C4-2B (cell line): Measurements from ENCODE around the gene RPL27A.

Experiments used
- ZFX ChIP-seq: fragments of 450-650 bp; IDR thresholded peaks from 2 replicates; pipeline ENCODE4 v1.6.1; 2017
- TF ChIP-seq, protein P1 (sequence below): fragments of 450-650 bp; conservative IDR thresholded peaks from 2 replicates; pipeline ENCODE4 v1.5.1; 2017; ENCODE audit warnings: mild to moderate bottlenecking

DNA sequence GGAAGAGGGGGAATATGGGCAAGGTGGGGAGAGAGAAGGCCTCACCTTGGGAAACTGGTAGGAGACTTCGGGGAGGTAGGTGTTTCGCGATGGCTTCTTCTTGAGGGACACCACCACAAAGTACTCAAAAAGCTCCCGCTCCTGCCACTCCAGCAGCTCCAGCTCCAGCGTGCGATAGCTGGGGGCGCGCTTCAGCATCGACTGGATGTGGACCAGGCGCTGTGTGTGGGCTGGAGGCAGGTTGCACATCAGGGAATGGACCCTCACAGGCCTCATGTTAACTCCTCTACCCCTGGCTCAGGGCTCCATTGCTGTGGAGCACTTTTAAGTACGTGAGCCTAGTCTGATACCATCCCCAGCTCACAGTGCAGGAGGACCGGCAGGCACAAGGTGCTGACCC lies 29.9 kb downstream of the RPL27A start:
- TF ChIP-seq, protein P1, sequence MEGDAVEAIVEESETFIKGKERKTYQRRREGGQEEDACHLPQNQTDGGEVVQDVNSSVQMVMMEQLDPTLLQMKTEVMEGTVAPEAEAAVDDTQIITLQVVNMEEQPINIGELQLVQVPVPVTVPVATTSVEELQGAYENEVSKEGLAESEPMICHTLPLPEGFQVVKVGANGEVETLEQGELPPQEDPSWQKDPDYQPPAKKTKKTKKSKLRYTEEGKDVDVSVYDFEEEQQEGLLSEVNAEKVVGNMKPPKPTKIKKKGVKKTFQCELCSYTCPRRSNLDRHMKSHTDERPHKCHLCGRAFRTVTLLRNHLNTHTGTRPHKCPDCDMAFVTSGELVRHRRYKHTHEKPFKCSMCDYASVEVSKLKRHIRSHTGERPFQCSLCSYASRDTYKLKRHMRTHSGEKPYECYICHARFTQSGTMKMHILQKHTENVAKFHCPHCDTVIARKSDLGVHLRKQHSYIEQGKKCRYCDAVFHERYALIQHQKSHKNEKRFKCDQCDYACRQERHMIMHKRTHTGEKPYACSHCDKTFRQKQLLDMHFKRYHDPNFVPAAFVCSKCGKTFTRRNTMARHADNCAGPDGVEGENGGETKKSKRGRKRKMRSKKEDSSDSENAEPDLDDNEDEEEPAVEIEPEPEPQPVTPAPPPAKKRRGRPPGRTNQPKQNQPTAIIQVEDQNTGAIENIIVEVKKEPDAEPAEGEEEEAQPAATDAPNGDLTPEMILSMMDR = no peak
- no peak for TF ChIP-seq ZFX
